HUES64 (cell line): Measurements from ENCODE around the gene ZBTB37.

Experiments
- H3K27ac ChIP-seq: 2 replicates; pipeline ENCODE4 v1.7.0; 2013; ENCODE audit warnings: low read depth, low read length, inconsistent platforms
- H3K27me3 ChIP-seq: 2 replicates; pipeline ENCODE4 v1.6.1; 2013; ENCODE audit warnings: mild to moderate bottlenecking, low read length; ENCODE audit not compliant: insufficient read depth
- H3K36me3 ChIP-seq: 2 replicates; pipeline ENCODE4 v1.6.1; 2013; ENCODE audit warnings: mild to moderate bottlenecking, low read length; ENCODE audit not compliant: insufficient read depth
- H3K4me1 ChIP-seq: 2 replicates; pipeline ENCODE4 v1.6.1; 2013; ENCODE audit warnings: mild to moderate bottlenecking, low read length, moderate library complexity; ENCODE audit not compliant: insufficient read depth
- H3K4me3 ChIP-seq: 2 replicates; pipeline ENCODE4 v1.5.1; 2013; ENCODE audit warnings: mild to moderate bottlenecking, low read length, moderate library complexity
- H3K9ac ChIP-seq: 2 replicates; pipeline ENCODE4 v1.6.1; 2013; ENCODE audit warnings: mild to moderate bottlenecking, low read depth, low read length
- H3K9me3 ChIP-seq: 2 replicates; pipeline ENCODE4 v1.6.1; 2013; ENCODE audit warnings: low read depth, low read length; ENCODE audit not compliant: insufficient read depth
- WGBS: fragments of 150-250, 120-280 bp; methylation state at CpG from one replicate; pipeline ENCODE4 v1.1.7; 2013; ENCODE audit warnings: missing lambda C conversion rate; 5-methylcytosine and 5-hydroxymethylcytosine counted together

The ZBTB37 gene

GRCh38 chr1:173886746-173887611 is 18.8 kb downstream of the ZBTB37 start:
- no peak overlapping the region for H3K9ac ChIP-seq
- H3K4me3 ChIP-seq = no peak overlapping the region
- no peaks in the 10 kb centered on the region for H3K9me3 ChIP-seq
- 95% methylated on average over 4 of the region's 4 CpGs for WGBS
- H3K27ac ChIP-seq = no peak overlapping the region
- H3K36me3 ChIP-seq = peaks cover 25% of the 10 kb centered on the region
- no peaks in the 10 kb centered on the region for H3K27me3 ChIP-seq
- peaks cover 27% of the 10 kb centered on the region for H3K4me1 ChIP-seq

GRCh38 chr1:173887627-173888026 is 19.4 kb downstream of the ZBTB37 start:
- no peak overlapping the region for H3K27ac ChIP-seq
- H3K4me1 ChIP-seq = peaks cover 27% of the 10 kb centered on the region
- 93% methylated on average over 2 of the region's 2 CpGs for WGBS

GRCh38 chr1:173888749-173889148 is 20.6 kb downstream of the ZBTB37 start:
- Histone ChIP-seq H3K9me3 (no peaks in the 10 kb centered on the region), H3K36me3 (peaks cover 25% of the 10 kb centered on the region), H3K27me3 (no peaks in the 10 kb centered on the region), H3K4me3 (no peak overlapping the region), H3K27ac (peak overlapping the region; percentile 53; the same call in 1 of the 2 replicates), H3K4me1 (peaks cover 27% of the 10 kb centered on the region), H3K9ac (no peak overlapping the region)

More at GRCh38 chr1:173887627-173888026, 19.4 kb downstream of the ZBTB37 start:
- Histone ChIP-seq H3K36me3 (peaks cover 25% of the 10 kb centered on the region), H3K9ac (no peak overlapping the region), H3K27me3 (no peaks in the 10 kb centered on the region), H3K4me3 (no peak overlapping the region), H3K9me3 (no peaks in the 10 kb centered on the region)

- no peaks in the 10 kb centered on the region for H3K27me3 ChIP-seq
- no peak overlapping the region for H3K27ac ChIP-seq
- H3K9me3 ChIP-seq = no peaks in the 10 kb centered on the region
- 96% methylated on average over 2 of the region's 2 CpGs for WGBS
- H3K4me1 ChIP-seq = peaks cover 27% of the 10 kb centered on the region
- no peak overlapping the region for H3K4me3 ChIP-seq
- peaks cover 25% of the 10 kb centered on the region for H3K36me3 ChIP-seq
- no peak overlapping the region for H3K9ac ChIP-seq
Observed at GRCh38 chr1:173889885-173890284, 21.7 kb downstream of the ZBTB37 start.

GRCh38 chr1:173893611-173894010 is 25.4 kb downstream of the ZBTB37 start:
- peaks cover 9% of the 10 kb centered on the region for H3K4me1 ChIP-seq
- no peak overlapping the region for H3K9ac ChIP-seq
- no peaks in the 10 kb centered on the region for H3K9me3 ChIP-seq
- H3K4me3 ChIP-seq = no peak overlapping the region
- H3K27me3 ChIP-seq = no peaks in the 10 kb centered on the region
- no CpG with 5 or more reads among the region's 1 CpG for WGBS
- no peak overlapping the region for H3K27ac ChIP-seq
- no peaks in the 10 kb centered on the region for H3K36me3 ChIP-seq

- Histone ChIP-seq H3K9ac (no peak overlapping the region), H3K4me3 (no peak overlapping the region), H3K9me3 (no peaks in the 10 kb centered on the region), H3K4me1 (peaks cover 4% of the 10 kb centered on the region), H3K27ac (no peak overlapping the region), H3K36me3 (no peaks in the 10 kb centered on the region), H3K27me3 (no peaks in the 10 kb centered on the region)
- 96% methylated on average over 3 of the region's 3 CpGs for WGBS
Observed at GRCh38 chr1:173894189-173894588, 26.0 kb downstream of the ZBTB37 start.

- no peak overlapping the region for H3K4me3 ChIP-seq
- H3K9me3 ChIP-seq = no peaks in the 10 kb centered on the region
- no peaks in the 10 kb centered on the region for H3K27me3 ChIP-seq
- no peak overlapping the region for H3K27ac ChIP-seq
- no peaks in the 10 kb centered on the region for H3K36me3 ChIP-seq
- H3K4me1 ChIP-seq = peaks cover 27% of the 10 kb centered on the region
- H3K9ac ChIP-seq = no peak overlapping the region
- 94% methylated on average over 2 of the region's 2 CpGs for WGBS
Observed at GRCh38 chr1:173900427-173900826, 32.2 kb downstream of the ZBTB37 start.

GRCh38 chr1:173900992-173901391 is 32.8 kb downstream of the ZBTB37 start:
- no peak overlapping the region for H3K27ac ChIP-seq
- no peaks in the 10 kb centered on the region for H3K9me3 ChIP-seq
- H3K9ac ChIP-seq = no peak overlapping the region
- H3K36me3 ChIP-seq = no peaks in the 10 kb centered on the region
- WGBS = 37% methylated on average over 2 of the region's 3 CpGs
- no peak overlapping the region for H3K4me3 ChIP-seq
- peaks cover 27% of the 10 kb centered on the region for H3K4me1 ChIP-seq
- H3K27me3 ChIP-seq = no peaks in the 10 kb centered on the region

GRCh38 chr1:173903827-173904531 is 35.8 kb downstream of the ZBTB37 start:
- Histone ChIP-seq H3K9ac (no peak overlapping the region), H3K9me3 (no peaks in the 10 kb centered on the region), H3K4me3 (no peak overlapping the region), H3K27me3 (no peaks in the 10 kb centered on the region), H3K27ac (no peak overlapping the region), H3K4me1 (peaks cover 27% of the 10 kb centered on the region), H3K36me3 (no peaks in the 10 kb centered on the region)
- 92% methylated on average over 6 of the region's 6 CpGs for WGBS

GRCh38 chr1:173913111-173913510 is 44.9 kb downstream of the ZBTB37 start:
- 88% methylated on average over 3 of the region's 3 CpGs for WGBS
- Histone ChIP-seq H3K9me3 (no peaks in the 10 kb centered on the region), H3K36me3 (no peaks in the 10 kb centered on the region), H3K9ac (no peak overlapping the region), H3K27ac (no peak overlapping the region), H3K27me3 (no peaks in the 10 kb centered on the region), H3K4me3 (no peak overlapping the region), H3K4me1 (no peaks in the 10 kb centered on the region)

- Histone ChIP-seq H3K36me3 (no peaks in the 10 kb centered on the region), H3K4me3 (no peak overlapping the region), H3K27me3 (no peaks in the 10 kb centered on the region), H3K9me3 (no peaks in the 10 kb centered on the region), H3K27ac (no peak overlapping the region), H3K4me1 (no peaks in the 10 kb centered on the region), H3K9ac (no peak overlapping the region)
- 85% methylated on average over 13 of the region's 13 CpGs for WGBS
Observed at GRCh38 chr1:173914366-173914871, 46.2 kb downstream of the ZBTB37 start.
